GM12865 (cell line): ENCODE results near the gene TMEM107.

Experiments used
- DNase-seq: peaks from one replicate; pipeline ENCODE4 v3.0.0; 2010; ENCODE audit warnings: low read depth
- H3K4me3 ChIP-seq: 2 replicates; pipeline ENCODE4 v1.5.1; 2011; ENCODE audit warnings: mild to moderate bottlenecking, low read depth, low read length, control low read depth
- TF ChIP-seq, protein P1 (sequence below): IDR thresholded peaks from 2 replicates; pipeline ENCODE4 v1.5.1; 2011; ENCODE audit warnings: low read length, control low read depth, low read depth, inconsistent platforms; ENCODE audit not compliant: insufficient read depth; ENCODE audit errors: missing control alignments

The TMEM107 gene

DNA sequence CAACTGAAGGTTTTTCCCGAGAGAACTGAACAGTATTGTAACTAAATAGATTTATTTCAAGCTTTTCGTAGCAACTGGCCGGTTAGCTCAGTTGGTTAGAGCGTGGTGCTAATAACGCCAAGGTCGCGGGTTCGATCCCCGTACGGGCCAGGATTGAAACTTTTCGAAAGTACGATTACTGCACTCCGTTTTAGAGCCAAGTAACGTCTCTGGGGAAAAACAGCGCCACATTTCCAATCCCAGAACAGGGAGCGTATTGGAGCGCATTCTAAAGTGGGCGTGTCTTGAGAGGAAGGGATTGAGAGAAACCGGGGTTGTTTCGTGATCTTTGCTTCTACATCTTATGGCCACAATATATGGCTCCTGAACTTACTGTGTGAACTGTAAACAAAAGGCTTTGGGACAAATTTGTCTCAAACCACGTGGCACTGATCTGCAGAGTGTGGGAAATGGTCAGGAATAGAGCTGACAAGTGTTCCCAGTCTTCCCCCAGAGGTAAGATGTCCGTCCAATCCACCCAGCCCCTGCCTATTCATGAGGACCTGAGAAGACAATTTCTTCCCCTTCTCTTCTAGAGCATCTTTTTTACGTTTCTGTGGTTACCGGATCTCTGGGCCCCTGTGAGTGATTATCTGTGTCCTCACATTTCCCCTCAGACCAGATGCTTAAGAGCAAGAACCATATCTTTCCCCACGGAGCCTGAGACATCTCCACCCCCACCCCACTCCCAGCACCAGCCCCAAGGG is 11.5 kb upstream of the TMEM107 start:
- H3K4me3 ChIP-seq, result peak overlapping the region; percentile 92
- DNase-seq, result peak; percentile 98
- TF ChIP-seq, protein P1, sequence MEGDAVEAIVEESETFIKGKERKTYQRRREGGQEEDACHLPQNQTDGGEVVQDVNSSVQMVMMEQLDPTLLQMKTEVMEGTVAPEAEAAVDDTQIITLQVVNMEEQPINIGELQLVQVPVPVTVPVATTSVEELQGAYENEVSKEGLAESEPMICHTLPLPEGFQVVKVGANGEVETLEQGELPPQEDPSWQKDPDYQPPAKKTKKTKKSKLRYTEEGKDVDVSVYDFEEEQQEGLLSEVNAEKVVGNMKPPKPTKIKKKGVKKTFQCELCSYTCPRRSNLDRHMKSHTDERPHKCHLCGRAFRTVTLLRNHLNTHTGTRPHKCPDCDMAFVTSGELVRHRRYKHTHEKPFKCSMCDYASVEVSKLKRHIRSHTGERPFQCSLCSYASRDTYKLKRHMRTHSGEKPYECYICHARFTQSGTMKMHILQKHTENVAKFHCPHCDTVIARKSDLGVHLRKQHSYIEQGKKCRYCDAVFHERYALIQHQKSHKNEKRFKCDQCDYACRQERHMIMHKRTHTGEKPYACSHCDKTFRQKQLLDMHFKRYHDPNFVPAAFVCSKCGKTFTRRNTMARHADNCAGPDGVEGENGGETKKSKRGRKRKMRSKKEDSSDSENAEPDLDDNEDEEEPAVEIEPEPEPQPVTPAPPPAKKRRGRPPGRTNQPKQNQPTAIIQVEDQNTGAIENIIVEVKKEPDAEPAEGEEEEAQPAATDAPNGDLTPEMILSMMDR, result no peak

DNA sequence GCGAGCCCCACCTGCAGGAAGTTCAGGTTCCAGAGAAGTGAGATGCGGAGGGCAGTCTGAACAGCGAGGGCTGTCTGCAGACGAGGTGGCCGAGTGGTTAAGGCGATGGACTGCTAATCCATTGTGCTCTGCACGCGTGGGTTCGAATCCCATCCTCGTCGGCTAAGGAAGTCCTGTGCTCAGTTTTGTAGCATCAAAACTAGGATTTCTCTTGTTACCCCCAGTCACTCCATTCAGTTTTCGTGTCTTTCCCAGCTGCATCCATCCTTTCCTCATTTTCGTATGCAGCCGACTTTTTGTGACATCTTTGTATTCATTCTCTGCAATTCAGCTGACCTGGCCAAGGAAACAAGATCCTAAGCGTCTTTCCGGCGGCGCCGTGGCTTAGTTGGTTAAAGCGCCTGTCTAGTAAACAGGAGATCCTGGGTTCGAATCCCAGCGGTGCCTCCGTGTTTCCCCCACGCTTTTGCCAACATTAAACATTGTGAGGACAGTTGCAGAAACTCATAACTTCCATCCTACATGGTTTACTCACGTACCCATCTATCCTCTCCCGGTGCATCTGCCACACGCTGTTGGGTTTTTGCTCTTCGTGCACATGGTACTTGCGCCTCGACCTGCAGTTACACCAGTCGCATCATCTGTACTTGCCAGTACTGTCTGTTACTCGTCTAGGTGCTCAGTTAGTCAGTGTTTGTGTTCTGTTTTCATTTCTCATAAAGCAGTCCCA is 10.8 kb upstream of the TMEM107 start:
- peak; percentile 97 for DNase-seq
- peak overlapping the region; percentile 92 for H3K4me3 ChIP-seq
- TF ChIP-seq, protein P1, result peak; percentile 26

DNA sequence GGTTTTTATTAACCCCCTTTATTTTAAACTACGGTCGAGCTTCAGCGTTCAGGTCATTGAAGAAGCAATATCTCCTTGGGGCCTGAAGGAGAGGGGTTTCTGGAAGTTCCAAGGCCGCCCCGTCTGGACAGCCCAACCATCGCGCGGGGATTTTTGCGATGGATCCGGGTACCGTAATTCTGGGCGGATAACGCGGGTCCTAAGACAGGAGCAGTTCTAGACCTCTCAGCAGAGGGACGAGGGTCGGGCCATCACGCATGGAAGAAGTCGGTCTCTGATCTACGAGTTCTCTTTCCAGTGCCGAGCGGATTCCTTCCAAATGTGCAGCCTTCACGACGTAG is 10.2 kb upstream of the TMEM107 start:
- peak overlapping the region; percentile 92 for H3K4me3 ChIP-seq
- TF ChIP-seq, protein P1, result no peak
- no peak for DNase-seq

DNA sequence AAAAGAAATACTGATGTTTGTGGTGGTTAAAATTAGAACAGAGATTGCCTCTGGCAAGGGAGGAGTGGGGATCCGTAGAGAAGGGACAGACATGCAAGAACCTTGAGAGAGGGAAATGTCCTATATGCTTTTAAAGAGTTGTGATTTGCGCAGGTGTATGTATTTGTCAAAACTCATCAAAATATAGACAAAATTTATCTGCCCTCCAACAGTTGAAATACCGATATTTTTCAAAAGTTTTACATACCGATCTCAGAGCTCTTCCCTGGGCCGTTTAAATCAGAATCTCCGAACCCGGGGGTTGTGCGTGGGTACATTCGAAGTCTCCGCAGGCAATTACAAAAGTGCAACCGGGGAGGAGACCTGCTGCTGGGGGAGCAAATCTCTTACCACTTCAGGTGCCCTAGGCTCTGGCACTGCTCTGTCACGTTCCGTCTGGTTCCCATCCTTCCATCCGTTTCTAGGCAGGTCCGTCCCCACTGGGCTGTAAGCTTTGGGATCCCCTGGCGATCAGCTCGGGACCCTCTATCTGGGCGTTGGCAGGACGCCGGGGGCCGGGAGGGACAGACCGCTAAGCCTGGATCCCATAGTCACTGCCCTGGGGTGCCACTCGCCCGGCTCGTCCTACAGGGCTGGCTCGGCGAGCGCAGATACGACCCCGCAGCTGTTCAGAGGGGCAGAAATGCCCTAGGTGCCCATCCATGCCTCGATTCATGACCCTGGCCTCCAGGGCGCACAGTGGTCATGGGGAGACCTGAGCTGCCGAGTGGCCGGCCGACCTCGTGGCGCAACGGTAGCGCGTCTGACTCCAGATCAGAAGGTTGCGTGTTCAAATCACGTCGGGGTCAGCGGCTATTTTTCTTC is 9.6 kb upstream of the TMEM107 start:
- H3K4me3 ChIP-seq, result peak overlapping the region; percentile 92
- TF ChIP-seq, protein P1, result no peak
- DNase-seq, result peak; percentile 90

DNA sequence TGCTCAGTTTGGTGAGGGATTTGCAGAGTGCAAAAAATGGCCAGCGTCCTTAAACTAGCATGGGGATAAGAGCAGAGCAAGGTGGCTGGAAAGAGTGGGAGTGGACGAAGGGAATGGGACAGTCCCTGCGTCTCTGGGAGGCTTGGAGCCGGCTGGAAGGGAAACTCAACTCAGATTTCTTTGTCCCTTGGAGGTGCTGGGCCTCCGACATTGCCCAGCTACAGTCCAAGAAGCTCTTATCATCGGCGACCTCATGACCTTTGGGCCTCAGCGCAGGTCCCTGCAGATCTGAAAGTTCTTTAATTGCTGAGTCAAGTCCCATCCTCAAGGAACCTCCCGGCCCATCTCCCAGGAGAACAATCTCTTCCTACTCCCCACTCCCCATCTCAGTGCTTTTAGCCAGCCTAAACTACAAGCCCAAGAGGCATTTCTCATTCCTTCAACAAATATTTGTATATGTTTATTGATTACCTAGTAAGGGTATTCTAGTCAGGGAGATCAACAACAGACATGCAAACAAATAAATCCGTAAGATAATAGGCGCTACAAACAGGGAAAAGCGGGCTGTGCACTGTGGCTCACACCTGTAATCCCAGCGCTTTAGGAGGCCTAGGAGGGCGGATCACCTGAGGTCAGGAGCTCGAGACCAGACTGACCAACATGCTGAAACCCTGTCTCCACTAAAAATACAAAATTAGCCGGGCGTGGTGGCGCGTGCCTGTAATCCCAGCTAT is 985 bp upstream of the TMEM107 start:
- TF ChIP-seq, protein P1, result no peak
- peak overlapping the region; percentile 78 for H3K4me3 ChIP-seq
- DNase-seq, result no peak

DNA sequence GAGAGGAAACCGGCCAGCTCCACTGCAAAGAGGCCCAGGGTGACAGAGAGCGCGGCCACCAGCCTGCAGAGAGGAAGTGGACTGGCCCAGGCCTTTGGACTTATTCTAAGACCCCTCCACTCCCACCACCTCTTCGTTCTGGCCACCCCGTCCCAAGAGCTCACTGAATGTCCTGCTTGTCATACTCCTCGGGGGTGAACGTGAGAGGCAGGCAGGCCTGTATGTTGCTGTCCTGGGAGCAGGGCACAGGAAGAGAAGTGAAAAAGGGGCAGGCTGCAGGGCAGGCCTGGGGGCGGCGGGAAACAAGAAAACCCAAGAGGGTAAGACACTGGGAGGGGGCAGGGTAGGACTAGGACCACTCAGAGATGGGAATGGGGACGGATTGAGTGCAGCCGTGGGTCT is 384 bp downstream of the TMEM107 start:
- TF ChIP-seq, protein P1, result no peak

More for the DNA sequence above, 384 bp downstream of the TMEM107 start:
- DNase-seq, result peak; percentile 43
- peak overlapping the region; percentile 78 for H3K4me3 ChIP-seq
